ENCODE results near the gene MTHFR. TPM values are rescaled to one million over a fixed set of nuclear protein-coding genes. Genes with fewer than 3 reads are reported as not detected.

Gene MTHFR
- polyA plus RNA-seq, 3 donors, result 18.1 to 24.7 (median 20.5) TPM

DNA sequence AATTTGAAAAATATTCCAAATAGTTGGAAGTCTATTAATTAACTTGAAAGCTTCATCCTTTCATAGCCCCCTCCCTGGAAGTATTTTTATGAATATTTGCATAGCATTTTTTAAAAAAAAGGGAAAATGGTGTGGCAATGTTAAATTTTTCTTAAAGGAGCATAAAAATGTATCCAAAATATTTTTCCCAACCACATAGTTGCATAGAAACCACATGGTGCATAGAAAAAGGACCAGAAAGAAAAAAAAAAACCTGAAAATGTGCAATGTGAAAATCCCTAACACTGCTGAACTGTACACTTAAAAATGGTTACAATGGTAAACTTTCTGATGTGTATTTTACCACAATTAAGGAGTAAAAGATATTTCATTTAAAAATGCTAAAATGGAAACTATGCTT, 35.8 kb downstream of the MTHFR start:
- DNase-seq (ENCODE audit: extremely low read depth in 1 of 11, low read depth in 9 of 11, low spot score in 4 of 11), result no peak

DNA sequence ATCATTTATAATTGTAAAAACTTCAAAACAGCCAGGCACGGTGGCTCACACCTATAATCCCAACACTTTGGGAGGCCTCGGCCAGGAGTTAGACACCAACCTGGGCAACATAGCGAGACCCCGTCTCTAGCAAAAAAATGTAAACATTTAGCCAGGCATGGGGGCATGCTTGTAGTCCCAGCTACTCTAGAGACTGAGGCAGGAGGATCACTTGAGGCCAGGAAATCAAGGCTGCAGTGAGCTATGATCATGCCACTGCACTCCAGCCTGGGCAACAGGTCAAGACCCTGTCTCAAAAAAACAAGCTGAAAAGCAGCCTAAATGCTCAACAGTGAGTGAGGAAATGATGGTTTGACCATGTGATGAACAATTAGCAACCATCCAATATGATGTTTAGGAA, 36.5 kb downstream of the MTHFR start:
- DNase-seq (ENCODE audit: extremely low read depth in 1 of 11, low read depth in 9 of 11, low spot score in 4 of 11), result no peak

DNA sequence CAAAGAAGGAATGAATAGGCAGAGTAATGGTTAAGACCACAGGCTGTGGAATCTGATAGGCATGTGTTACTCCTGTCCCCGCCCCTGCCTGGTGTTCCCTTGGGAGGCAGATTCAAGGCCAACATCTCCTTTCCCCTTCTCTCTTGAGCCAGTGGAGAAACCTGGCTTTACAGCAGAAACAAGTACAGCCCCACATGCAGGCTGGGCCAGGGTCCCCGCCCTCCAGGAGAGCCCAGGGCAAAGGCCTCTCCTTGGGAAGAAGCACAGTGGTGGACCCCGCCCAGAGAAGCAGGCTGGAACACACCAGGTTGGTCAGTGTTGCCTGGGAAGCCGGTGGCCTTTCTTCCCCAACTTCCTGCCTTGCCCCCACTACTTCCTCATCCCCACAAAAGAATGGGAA, 36.9 kb downstream of the MTHFR start:
- no peak for DNase-seq (ENCODE audit: extremely low read depth in 1 of 11, low read depth in 9 of 11, low spot score in 4 of 11)

DNA sequence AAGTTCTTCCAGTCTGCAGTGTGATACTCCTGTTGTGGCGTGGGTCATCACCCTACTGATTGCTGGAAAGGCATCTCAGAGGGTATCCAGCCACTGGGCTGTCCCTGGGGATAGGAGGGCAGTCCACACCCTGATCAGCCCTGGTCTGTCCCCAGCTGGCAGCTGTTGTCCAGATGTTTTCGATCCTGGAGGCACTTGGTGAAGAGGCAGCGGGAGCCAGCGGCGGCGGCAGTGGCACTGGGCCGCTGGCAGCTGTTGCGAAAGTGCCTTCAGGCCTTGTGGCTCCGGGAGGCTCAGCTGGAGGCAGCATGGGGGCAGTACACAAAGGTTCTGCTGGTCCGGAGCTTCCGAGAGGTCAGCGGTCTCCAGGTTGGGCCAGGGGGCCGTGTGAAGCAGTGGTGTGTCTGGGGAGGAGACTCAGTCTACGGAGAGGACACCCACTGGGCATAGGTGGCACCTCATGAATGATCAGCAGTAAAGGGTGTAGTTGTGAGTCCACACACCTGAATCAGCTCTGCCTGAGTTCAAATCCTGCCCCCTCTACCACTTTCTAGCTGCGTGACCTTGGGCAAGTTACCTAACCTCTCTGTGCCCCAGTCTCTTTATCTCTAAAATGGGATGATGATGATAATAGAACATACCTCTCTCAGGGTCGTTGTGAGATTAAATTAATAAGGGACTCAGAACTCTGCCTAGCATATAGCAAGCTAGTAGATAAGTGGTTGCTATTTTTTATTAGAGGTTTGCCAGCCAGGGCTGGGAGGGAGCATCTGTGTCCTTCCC, 37.7 kb downstream of the MTHFR start:
- DNase-seq (ENCODE audit: extremely low read depth in 1 of 11, low read depth in 9 of 11, low spot score in 4 of 11), result no peak

DNA sequence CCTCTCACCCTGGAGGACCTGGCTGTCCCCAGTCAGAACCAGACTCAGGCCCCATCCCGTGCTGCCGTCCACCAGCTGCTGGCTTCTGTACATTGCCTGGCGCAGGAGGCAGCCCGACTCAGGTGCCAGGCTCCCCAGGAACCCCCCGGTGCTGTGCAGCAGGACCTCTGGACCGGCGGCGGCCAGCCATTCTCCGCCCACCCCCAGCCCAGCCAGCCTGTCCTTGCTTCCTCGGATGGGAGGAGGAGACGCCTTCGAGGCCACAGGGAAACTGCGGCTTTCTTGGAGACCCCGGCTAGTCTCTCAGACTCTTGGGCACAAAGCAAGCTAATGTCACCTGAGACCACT, 39.4 kb downstream of the MTHFR start:
- DNase-seq (ENCODE audit: extremely low read depth in 1 of 11, low read depth in 9 of 11, low spot score in 4 of 11), result no peak

DNA sequence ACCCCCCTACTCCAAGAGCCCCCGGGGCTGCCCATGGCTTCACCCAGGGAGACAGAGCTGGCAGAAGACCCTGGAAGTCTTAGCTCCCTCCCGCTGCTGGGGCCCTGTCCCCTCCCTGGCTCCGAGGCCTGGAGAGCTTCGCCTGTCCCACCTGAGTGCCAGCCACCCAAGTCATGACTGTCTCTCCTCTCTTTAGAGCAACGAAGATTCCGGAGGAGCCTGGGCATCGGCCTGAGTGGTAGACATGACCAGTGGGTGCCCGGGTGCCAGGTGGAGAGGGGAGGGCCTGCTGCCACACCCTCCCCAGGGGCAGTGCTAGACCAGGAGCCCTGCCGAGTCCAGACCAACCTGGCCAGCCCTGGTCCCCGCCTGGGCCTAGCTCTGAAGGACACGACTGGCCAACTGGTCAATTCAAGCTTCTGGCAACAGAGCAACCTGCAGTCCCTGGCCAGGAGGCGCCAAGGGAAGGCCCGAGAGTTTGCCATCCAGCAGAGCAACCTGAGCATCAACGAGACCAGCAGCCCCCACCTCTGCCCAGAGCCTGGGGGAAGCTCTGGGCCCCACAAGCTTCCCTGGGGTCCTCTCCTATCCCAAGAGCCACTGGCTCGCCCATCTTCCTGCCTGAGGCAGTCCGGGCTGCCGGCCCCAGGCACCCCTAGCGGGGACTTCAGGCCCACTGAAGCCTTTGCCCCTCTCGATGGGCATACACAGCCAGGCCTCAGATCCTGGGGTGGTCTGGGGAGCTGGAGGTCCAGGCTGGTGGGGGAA, 39.9 kb downstream of the MTHFR start:
- DNase-seq (ENCODE audit: extremely low read depth in 1 of 11, low read depth in 9 of 11, low spot score in 4 of 11), result no peak

DNA sequence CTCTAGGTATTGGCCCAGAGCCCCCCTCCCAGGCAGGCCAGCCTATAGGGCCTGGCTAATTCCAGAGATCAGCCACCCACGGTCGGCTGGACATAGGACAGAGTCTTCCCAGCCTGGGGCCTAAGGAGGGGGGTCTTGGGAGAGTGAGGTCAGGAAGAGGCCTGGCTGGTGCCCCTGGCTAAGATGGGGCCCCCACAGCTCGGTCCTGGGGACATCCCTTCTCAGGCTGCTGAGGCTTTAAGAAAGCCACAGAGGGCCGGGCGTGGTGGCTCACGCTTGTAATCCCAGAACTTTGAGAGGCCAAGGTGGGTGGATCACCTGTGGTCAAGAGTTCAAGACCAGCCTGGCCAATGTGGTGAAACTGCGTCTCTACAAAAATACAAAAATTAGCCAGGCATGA, 41.2 kb downstream of the MTHFR start:
- no peak for DNase-seq (ENCODE audit: extremely low read depth in 1 of 11, low read depth in 9 of 11, low spot score in 4 of 11)

DNA sequence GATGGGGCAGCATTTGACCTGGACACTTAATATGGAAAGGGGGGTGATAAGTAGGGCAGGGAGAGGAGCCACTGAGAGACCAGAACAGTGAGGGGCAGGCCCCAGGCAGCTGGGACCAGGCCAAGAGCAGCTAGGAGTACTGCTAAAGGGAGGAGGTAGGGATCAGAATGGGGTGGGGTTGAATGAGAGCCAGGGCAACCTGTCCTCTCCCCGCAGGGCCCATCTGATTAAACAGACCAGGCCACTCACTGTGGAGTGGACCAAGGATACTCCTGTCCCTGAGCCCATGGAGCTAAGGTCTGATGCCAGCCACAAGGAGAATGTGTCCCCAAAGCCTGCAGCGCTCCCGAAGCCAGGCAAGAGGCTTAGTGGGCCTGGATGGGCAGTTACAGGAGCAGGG, 41.6 kb downstream of the MTHFR start:
- no peak for DNase-seq (ENCODE audit: extremely low read depth in 1 of 11, low read depth in 9 of 11, low spot score in 4 of 11)

DNA sequence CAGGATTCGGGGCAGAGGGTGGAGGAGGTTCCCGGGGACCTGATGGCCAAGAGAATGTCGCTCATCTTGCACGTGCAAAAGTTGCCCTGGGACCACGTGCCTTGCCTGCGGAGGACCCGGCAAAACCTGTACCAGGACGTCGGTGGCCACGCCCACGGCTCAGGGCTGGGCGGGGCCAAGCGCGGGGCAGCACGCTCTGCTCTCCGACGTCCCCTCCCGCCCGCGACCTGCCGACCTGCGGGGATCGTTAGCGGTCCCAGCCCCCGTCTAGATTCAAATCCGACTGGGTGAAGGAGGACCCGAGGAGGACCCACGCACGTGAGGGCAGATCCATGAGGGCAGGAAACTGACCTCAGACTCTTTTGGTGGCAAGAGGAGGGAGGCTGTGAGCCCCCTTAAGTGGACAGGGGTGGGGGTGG, 43.8 kb downstream of the MTHFR start, which contains the start of gene C1orf167:
C1orf167 (plus strand) TSS at position 206 of the 419 bp plus-strand sequence. CDS start 2,208 bp downstream, outside the sequence.
- peak in 2 of 11 donors; percentile 15 to 21 for DNase-seq (ENCODE audit: extremely low read depth in 1 of 11, low read depth in 9 of 11, low spot score in 4 of 11)

DNA sequence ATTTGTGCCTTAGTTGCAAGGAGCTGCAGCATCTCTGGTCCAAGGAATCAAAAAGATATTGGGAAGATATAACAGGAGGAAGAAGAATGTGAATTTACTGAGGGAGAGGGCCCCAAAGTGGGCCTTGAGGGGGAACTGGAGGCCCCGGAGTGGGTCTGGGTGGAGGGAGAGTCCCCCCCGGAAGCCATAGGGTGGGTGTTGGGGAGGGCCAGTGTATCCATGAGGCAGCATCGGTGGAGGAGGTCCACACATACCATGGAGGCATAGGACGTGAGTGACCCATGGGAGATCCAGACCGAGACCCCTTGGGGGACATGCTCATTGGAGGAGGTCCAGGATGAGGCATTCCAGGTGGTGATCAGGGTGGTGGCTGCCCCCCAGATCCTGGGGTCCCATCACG, 44.5 kb downstream of the MTHFR start:
- DNase-seq (ENCODE audit: extremely low read depth in 1 of 11, low read depth in 9 of 11, low spot score in 4 of 11), result no peak

DNA sequence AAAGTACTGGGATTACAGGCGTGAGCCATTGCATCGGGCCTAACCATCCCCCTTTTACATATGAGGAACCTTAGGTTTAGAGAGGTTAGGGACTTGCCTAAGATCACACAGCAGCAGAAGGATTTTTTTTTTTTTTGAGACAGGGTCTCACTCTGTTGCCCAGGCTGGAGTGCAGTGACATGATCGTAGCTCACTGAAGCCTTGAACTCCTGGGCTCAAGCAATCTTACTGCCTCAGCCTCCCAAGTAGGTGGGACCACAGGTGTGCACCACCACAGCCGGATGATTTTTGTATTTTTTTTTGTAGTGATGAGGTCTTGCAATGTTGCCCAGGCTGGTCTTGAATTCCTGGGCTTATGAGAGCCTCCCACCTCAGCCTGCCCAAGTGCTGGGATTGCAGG, 46.0 kb downstream of the MTHFR start:
- no peak for DNase-seq (ENCODE audit: extremely low read depth in 1 of 11, low read depth in 9 of 11, low spot score in 4 of 11)

DNA sequence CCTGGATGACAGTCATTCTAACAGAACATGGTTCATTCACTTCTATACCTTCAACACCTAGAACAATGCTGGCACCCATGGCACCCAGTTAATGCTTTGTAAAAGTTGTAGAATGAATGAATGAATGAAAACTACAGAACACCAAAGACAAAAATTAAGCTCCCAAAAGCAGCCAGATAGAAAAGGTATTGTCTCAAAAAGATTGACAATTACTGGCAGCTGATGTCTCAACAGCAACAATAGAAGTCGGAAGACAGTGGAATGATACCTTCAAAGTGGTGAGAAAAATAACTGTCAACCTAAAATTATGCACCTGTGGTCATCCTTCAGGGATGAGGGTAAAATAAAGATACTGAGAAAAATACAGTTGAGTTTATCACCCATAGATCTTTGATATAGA, 48.7 kb downstream of the MTHFR start:
- DNase-seq (ENCODE audit: extremely low read depth in 1 of 11, low read depth in 9 of 11, low spot score in 4 of 11), result no peak

DNA sequence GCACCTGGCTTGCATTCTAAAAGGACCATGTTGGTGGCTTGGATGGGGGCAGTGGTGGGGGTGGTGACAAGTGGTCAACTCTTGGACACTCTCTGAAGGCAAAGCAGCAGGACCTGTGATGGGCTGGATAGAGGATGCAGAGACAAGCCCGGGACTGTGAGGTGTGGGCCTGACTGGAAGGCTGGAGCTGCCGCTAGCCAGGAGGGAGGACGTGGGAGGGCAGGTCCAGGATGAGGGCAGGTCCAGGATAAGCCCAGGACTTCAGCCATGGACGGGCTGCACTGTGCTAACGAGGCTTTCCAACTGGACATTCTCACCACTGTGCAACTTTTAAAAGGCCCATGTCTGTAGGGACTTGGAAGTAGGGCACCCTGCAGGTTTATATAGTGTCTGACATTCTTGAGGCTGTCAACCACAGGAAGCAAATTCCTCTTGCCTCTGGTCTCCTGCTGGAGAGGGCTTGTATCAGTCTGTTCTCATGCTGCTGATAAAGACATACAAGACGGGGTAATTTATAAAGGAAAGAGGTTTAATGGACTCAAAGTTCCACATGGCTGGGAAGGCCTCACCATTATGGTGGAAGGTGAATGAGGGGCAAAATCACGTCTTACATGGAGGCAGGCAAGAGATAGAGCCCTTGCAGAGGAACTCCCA, 52.1 kb downstream of the MTHFR start:
- DNase-seq (ENCODE audit: extremely low read depth in 1 of 11, low read depth in 9 of 11, low spot score in 4 of 11), result no peak

DNA sequence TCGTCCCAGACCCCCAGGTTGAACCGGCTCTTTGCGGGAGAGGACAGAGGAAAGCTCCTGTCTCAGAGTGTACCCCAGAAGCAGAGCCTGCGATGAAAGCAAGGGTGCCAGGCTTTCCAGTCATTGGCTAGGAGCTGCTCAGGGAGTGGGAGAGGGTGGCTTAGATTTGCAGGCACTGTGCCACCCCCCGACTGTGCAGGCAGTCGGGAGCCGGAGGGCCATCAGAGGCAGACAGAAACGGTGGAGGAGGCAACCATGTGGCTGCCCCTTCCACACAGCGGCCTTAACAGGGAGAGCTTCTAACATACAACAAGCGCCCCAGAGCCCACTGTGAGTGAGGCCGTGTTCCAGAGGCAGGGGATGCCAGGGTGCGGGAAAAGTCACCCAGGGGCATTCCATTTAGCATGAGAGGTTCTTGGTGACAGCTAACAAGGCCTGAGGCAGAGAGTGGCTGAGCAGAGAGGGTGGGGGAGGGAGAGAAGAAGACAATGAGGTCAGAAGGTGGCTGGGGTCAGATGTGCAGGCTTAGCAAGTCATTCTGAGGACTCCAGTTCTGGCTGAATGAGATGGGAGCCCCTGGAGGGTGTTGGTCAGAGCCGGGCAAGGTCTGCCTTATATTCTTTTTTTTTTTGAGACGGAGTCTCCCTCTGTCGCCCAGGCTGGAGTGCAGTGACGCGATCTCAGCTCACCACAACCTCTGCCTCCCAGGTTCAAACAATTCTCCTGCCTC, 53.2 kb downstream of the MTHFR start:
- no peak for DNase-seq (ENCODE audit: extremely low read depth in 1 of 11, low read depth in 9 of 11, low spot score in 4 of 11)

DNA sequence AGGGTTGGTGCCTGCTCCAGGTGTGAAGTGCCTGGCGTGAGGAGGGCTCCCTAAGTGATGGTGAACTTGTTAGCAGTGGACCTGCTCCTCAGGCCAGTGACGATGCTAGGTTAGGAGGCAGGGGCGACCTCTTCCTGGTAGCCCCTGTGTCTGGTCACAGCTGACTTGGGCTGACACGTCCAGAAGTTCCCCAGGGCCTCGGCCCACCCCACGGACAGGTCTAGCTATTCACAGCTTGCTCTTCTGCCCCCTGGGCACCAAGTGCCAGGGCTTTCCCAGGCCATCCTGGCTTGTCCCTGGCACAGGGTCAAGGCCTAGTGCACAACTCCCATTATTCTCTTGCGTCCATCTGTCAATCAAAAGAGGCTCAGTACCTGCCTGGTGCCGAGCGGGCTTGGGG, 54.7 kb downstream of the MTHFR start:
- no peak for DNase-seq (ENCODE audit: extremely low read depth in 1 of 11, low read depth in 9 of 11, low spot score in 4 of 11)

DNA sequence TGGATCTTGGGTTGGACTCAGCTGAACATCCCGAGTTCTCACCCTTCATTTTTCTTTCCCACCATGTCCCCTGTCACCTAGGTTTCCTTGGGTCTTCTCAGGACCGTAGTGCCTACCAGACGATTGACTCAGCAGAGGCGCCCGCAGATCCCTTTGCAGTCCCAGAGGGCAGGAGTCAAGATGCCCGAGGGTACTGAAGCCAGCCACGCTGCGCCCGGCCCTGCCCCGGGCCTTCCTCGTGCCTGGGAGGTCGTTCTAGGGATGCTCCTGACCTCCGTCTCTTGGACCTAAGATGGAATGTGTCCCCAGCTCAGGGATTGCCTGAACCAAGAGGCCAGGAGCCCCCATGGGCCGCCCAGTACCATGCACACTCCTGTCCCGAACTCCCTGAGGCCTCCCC, 55.8 kb downstream of the MTHFR start:
- DNase-seq (ENCODE audit: extremely low read depth in 1 of 11, low read depth in 9 of 11, low spot score in 4 of 11), result no peak

DNA sequence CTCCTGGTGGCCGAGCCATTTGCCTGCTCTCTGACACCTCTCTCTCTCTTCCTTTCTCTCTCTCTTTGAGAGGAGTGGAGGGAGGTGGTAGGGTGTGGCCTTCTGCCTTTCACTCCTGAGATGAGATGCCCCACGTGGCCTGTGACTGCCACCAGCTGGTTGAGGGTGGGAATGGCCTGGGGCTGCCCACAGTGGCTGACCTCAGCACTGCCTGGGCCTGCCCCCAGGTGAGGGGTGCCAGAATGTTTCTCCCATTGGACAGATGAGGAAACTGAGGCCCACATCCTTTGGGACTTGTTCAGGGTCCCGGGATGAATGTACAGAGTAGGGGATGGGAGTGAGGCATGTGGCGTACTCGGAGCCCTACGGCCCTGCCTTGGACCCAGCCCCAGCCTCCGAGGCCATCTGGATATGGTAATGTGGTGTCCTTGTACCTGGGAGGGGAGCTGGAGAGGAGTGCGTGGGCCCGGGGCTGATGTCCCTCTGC, 56.5 kb downstream of the MTHFR start:
- no peak for DNase-seq (ENCODE audit: extremely low read depth in 1 of 11, low read depth in 9 of 11, low spot score in 4 of 11)

DNA sequence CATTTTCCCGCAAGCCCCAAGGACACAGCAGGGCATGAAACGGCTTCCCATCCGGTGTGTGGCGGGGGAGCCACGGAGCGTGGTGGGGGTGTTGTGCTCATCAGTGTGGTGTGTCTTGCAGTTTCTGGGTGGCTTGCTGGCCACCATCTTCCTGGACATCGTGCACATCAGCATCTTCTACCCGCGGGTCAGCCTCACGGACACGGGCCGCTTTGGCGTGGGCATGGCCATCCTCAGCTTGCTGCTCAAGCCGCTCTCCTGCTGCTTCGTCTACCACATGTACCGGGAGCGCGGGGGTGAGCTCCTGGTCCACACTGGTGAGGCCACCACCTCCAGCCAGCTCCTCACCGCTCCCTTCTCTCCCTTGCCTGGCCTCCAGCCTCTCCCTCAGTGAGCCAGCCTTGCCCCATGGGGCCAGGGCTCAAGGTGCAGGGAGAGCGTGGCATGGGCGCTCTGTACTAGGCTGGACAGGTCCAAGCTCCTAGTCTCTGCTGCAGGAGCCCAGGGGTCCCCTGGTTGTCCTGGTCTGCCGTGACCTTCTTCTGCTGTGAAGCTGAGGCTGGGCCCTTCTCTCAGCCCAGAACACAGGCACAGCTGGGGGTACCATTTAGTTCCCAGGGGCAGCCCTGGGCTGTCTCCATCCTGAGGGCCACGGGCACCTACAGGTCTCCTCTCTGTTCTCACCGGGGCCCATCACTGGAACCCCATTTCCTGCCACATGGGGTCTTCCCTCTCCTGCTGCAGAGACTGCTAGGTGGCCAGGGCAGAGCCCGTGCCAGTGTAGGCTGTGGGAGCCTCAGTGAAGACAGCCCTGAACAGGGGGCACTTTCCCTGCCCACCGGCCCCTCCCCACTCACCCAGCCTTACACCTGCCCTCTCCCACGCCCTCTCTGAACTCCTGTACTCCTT, 57.2 kb downstream of the MTHFR start:
- DNase-seq (ENCODE audit: extremely low read depth in 1 of 11, low read depth in 9 of 11, low spot score in 4 of 11), result no peak

Measured in renal cortex interstitium (tissue), 11 donors.